AG10803 (cell line): ENCODE data around the gene CAMK1G.

Experiments used
- DNase-seq: peaks from one replicate; pipeline ENCODE4 v3.0.0; 2010; ENCODE audit warnings: low read depth
- H3K4me3 ChIP-seq: 2 replicates; pipeline ENCODE4 v1.5.1; 2011; ENCODE audit warnings: mild to moderate bottlenecking, low read length, control low read depth
- TF ChIP-seq, protein P1 (sequence below): conservative IDR thresholded peaks from 2 replicates; pipeline ENCODE4 v1.5.1; 2011; ENCODE audit warnings: mild to moderate bottlenecking, low read length, control low read depth, inconsistent platforms

The CAMK1G gene

DNA sequence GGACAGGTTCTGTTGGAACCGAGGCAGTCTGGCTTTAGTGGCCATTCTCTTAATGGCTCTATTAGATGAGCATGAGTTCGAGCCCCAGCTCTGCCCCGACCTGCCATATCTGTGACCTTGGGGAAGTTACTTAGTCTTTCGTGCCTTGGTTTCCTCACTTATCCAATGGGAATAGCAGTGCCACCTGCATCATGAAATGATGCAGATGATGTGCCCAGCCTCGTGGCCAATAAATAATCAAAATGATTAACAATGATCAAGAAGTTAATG is 30.6 kb downstream of the CAMK1G start:
- no peak for DNase-seq
- no peak overlapping the region for H3K4me3 ChIP-seq
- TF ChIP-seq, protein P1, sequence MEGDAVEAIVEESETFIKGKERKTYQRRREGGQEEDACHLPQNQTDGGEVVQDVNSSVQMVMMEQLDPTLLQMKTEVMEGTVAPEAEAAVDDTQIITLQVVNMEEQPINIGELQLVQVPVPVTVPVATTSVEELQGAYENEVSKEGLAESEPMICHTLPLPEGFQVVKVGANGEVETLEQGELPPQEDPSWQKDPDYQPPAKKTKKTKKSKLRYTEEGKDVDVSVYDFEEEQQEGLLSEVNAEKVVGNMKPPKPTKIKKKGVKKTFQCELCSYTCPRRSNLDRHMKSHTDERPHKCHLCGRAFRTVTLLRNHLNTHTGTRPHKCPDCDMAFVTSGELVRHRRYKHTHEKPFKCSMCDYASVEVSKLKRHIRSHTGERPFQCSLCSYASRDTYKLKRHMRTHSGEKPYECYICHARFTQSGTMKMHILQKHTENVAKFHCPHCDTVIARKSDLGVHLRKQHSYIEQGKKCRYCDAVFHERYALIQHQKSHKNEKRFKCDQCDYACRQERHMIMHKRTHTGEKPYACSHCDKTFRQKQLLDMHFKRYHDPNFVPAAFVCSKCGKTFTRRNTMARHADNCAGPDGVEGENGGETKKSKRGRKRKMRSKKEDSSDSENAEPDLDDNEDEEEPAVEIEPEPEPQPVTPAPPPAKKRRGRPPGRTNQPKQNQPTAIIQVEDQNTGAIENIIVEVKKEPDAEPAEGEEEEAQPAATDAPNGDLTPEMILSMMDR = no peak

DNA sequence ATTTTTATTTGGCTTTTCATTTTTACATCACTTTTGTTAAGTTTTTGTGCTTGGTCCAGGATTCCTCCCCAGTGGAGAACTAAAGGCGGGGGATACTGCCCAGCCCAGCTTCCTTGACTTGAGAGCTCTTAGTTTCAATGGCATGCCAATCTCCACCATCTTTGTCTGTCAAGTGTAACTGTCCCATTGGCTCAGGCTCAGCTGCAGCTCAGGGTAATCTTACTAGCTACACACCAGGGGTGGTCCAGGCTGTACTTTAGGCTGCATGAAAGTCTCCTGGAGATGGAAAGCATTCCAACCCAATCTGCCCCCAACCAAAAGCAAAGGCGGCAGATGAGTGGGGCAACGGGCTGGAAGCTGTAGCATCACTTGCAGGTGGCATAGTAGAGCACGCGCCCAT is 31.4 kb downstream of the CAMK1G start:
- DNase-seq = no peak
- TF ChIP-seq, protein P1 = no peak
- no peak overlapping the region for H3K4me3 ChIP-seq

DNA sequence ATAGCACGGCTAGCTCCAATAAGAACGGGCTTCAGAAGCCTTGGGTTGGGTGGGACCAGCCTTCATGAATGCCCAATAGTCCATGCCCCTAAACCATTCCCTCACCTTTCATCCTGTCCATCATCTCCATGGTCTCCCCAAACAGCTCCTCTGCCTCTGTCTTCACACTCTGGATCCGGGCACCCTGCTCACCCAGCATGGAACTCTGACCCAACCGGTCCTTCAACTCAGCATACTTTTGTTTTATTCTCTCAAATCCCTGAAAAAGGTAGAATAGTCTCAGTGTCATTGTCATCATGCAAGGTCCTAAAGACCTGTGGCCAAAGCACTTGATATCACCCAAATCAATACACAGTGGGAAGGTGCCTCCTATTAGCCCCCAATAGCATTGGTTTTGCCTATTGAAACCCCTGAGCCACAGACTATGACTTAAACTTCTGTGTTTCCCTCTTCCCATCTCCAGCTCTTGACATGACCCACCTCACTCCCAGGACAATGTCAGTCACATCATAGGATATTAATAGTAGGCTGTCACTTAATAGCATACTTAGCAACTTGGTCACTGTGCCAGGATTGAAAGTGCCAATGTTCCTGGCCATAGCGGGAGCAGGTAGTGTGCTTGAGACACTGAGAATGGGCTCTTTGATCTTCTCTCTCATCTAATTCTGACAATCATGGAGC is 33.0 kb downstream of the CAMK1G start:
- no peak overlapping the region for H3K4me3 ChIP-seq
- TF ChIP-seq, protein P1 = no peak
- no peak for DNase-seq

DNA sequence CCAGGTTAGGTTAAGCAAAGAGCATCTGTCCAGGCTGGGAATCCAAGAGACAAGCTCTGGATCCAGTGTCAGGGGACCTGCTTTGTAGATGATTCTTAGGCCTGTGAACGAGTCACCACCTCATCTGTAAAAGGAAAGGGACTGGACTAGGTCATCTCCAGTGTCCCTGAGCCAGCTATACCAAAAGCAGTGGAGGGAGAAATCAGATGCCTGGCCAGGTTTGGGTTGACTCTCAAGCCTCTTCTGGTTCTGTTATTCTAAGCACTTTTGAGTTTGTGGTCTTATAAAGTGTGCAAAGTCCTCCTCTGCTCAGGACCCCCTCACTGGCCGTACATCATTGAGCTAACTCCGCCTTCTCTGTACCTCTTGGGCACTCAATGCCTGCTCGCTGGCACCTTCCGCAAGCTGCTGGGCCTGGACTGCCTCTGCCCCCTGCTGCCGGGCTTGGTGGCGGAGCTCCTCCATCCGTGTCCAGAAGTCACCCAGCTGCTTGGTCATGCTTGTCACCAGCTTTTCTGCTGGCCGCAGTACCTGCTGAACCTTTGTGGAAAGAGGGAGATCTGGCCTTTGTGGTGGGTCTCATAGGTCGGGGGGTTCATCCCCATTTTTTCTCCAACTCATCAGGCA is 33.6 kb downstream of the CAMK1G start:
- H3K4me3 ChIP-seq = no peak overlapping the region
- TF ChIP-seq, protein P1 = no peak
- no peak for DNase-seq

DNA sequence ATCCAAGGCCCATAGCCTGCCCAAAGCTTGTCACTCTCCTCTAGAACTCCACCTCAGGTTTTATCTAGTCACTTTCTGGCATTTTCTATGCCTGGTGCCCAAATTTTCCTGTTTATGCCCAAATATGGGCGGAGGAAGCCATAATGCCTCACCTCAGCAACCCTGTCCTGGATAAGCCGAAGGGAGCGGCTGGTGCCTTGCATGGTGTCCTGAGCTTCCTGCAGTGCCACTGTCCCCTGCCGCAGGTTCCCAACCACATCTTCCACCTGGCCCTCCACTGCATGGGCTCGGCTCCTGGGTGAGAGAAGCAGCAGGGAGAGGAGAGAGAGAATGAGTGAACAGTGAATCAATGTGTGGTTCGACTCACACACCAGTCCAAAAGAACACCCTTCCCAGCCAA is 34.2 kb downstream of the CAMK1G start:
- DNase-seq = no peak
- H3K4me3 ChIP-seq = no peak overlapping the region
- TF ChIP-seq, protein P1 = no peak

DNA sequence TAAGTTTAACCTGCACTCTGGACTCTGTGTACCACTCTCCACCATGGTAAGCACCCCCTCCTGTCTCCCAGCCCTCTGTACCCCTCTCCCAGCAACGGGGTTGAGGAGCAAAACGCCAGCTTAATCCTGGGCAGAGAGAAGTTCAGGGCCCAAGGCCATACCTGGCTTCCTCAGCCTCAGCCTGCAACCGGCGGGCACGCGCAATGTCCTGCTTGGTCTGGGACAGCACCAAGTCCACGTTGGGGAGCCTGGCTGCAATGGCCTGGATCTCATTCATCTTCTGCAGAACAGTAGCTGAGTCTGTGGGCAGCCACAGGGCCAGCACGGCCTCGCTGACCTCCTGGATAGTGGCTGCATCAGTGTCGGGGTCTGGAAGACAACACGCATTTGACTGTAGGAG is 34.8 kb downstream of the CAMK1G start:
- TF ChIP-seq, protein P1 = no peak
- no peak for DNase-seq
- no peak overlapping the region for H3K4me3 ChIP-seq

DNA sequence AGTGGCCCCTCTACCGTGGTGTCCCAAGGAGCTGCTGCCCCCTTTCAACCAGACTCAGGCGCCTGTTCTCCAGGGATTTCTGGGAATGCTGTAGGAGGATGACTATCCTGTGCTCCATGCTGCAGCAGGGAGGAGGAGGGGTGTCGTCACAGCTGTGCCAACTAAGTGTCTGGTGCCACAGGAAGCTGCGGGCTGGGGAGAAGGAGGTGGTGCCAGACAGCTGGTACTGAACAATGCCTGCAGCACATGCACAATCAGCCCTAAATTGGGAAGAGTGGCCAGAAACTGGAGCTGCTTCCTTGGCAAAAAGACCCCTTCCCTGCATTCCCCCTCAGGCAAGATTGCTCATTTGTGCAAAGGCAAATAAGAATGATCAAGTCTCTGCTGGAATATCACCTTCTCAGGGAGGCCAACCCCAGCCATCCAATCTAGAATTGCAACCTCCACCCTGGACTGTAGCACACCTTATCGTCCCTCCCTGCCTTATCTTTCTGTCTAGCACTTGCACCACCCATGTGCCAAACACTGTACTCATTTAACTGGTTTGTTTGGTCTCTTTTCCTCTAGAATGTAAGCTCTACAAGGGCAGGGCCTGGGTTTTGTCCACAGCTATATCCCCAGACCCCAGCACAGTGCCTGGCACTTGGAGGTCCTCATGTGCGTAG is 35.4 kb downstream of the CAMK1G start:
- peak; percentile 28 for DNase-seq
- H3K4me3 ChIP-seq = no peak overlapping the region
- TF ChIP-seq, protein P1 = no peak
